Fibroblast of mammary gland (primary cell): ENCODE results near the gene CREB3L2.
A peak's percentile ranks its signal among the peaks of the same experiment; 100 is the strongest.

Experiments
- DNase-seq: peaks from one replicate; pipeline ENCODE4 v3.0.0-alpha.2; 2010; ENCODE audit warnings: low read depth
- H3K4me3 ChIP-seq: 2 replicates; pipeline ENCODE4 v1.5.1; 2011; ENCODE audit warnings: low read depth, mild to moderate bottlenecking, low read length, moderate library complexity; ENCODE audit not compliant: control insufficient read depth
- CTCF ChIP-seq: conservative IDR thresholded peaks from 2 replicates; pipeline ENCODE4 v1.5.1; 2011; ENCODE audit warnings: low read depth, low read length, inconsistent platforms; ENCODE audit not compliant: control insufficient read depth, insufficient read depth

Gene CREB3L2

GRCh38 chr7:137954614-137955013 lies 47.3 kb downstream of the CREB3L2 start:
- TF ChIP-seq CTCF, result no peak
- no peak overlapping the region for H3K4me3 ChIP-seq
- DNase-seq, result peak; percentile 56

- H3K4me3 ChIP-seq, result no peak overlapping the region
- TF ChIP-seq CTCF, result no peak
- peak; percentile 87 for DNase-seq
These were observed 48.0 kb downstream of the CREB3L2 start for GRCh38 chr7:137953665-137954470.

GRCh38 chr7:137953043-137953664 lies 48.7 kb downstream of the CREB3L2 start:
- DNase-seq, result peak; percentile 81
- TF ChIP-seq CTCF, result no peak
- no peak overlapping the region for H3K4me3 ChIP-seq

DNA sequence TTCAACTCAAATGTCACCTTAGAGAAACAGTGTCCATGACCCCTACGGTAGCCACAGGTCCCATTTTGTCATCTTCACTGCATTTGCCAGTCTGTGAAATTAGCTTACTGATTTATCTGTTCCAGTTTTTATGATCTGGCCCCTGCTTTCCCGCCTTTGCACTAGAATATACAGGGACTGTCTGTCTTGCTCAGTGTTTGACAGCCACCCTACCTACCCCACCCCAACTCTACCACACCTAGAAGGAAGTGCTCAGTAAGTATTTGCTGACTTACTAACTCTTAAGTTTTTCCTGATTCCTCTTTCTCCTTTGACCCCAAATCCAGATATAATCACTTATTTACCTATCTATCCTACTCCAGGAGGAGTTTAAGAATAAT lies 49.5 kb downstream of the CREB3L2 start:
- H3K4me3 ChIP-seq, result no peak overlapping the region
- DNase-seq, result no peak
- TF ChIP-seq CTCF, result no peak

- no peak overlapping the region for H3K4me3 ChIP-seq
- DNase-seq, result peak; percentile 40
- no peak for TF ChIP-seq CTCF
These were observed 50.0 kb downstream of the CREB3L2 start for GRCh38 chr7:137951700-137952425.

- DNase-seq, result no peak
- no peak overlapping the region for H3K4me3 ChIP-seq
- TF ChIP-seq CTCF, result no peak
These were observed 50.9 kb downstream of the CREB3L2 start for GRCh38 chr7:137950967-137951366.
